Measurements from ENCODE around the gene ABLIM2.

The ABLIM2 gene

DNA sequence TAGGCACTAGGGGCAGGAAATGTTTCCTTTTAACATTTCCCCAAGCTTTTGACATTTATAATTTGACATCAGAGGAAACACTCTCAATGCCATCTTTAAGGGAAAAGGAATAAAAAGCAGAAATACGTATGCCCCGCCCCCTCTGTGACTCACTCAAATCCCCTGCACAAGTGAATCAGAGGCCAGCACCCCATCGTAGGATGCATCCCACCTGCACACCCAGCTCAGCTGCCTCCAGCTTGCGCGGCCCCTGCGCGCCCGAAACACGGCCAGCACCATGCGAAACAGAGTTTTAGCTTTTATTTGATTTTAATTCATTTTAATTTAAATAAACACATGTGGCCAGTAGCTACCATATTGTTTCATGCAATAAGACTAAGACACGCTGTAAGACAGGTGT, 29.5 kb downstream of the ABLIM2 start:
- no peaks in the 10 kb centered on the region for H3K4me1 ChIP-seq
- no peak overlapping the region for H3K4me3 ChIP-seq
- H3K27me3 ChIP-seq (ENCODE audit: low read depth) = peaks cover 12% of the 10 kb centered on the region
- H3K9me3 ChIP-seq = no peaks in the 10 kb centered on the region
- in situ Hi-C loops (cut with MboI; ENCODE audit: low sequenced_read_pairs) = no loop called here
- no peaks in the 10 kb centered on the region for H3K36me3 ChIP-seq (replicated peaks)
- DNase-seq (ENCODE audit: low spot score in 2 of 2) = no peak

DNA sequence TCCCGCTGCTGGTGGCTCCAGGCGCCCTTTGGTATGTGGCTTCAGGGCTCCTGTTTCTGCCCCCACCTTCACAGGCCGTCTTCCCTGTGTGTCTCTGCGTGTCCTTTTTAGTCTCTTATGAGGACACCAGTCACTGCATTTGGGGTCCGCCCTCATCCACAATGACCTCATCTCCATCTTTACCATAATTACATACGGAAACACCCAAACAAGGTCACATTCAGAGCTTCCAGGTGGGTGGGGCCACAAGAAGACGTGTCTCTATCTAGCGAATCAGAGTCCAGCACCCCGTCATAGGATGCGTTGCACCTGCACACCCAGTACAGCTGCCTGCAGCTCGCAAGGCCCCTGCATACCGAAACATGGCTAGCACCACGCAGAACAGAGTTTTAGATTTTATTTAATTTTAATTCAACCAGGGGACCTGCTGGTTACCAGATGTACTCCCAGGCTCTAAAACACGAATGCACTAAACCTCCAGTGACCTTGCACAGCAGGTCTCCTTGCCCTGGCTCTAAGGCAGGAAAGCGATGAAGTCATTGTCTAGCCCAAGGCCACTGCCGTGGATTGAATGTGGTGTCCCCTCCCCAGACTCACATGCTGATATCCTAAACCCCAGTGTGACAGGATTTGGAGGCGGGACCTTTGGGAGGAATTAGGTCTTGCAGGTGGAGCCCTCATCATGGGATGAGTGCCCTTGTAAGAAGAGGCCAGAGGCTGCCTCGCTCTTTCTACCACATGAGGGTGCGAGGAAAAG, 30.3 kb downstream of the ABLIM2 start:
- no peaks in the 10 kb centered on the region for H3K36me3 ChIP-seq (replicated peaks)
- H3K27me3 ChIP-seq (ENCODE audit: low read depth) = peaks cover 17% of the 10 kb centered on the region
- H3K4me1 ChIP-seq = no peaks in the 10 kb centered on the region
- H3K4me3 ChIP-seq = no peak overlapping the region
- DNase-seq (ENCODE audit: low spot score in 2 of 2) = no peak
- in situ Hi-C loops (cut with MboI; ENCODE audit: low sequenced_read_pairs) = no loop called here
- no peaks in the 10 kb centered on the region for H3K9me3 ChIP-seq

DNA sequence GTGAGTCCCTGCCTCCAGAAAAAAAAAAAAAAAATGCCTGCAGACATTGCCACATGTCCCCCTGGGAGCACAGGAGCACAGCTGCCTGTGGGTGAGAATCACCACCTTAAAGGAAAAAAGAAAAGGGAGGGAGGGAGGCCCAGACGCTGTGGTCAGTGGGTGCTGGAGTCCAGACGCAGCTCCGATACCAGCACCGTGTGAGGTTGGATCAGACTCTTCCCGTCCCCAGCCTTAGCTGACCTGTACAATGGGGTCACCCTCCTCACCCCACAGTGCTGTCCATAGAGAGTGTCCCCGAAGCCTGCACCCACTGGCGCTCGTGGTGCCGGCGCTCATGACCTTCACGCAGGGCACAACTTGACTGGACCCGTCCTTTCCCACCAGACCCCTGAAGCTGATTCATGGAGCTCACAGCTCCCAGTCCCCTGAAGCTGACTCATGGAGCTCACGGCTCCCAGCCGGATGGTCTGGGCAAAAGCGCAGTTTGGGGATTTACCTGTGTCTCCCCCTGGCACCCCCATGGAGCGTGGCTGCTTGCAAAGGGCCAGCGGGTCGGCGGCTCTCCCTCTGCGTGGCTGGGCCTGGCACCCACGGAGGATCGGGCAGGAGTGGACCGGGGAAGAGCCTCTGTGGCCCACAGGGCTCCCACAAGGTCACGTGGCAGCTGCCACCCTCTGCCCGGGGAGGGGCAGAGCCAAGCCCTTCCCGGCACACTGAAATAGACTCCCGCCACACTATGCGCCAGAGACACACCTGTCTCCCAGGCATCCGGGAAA, 31.4 kb downstream of the ABLIM2 start:
- no peak overlapping the region for H3K4me3 ChIP-seq
- peaks cover 13% of the 10 kb centered on the region for H3K27me3 ChIP-seq (ENCODE audit: low read depth)
- no peaks in the 10 kb centered on the region for H3K4me1 ChIP-seq
- in situ Hi-C loops (cut with MboI; ENCODE audit: low sequenced_read_pairs) = no loop called here
- H3K9me3 ChIP-seq = no peaks in the 10 kb centered on the region
- no peak for DNase-seq (ENCODE audit: low spot score in 2 of 2)
- H3K36me3 ChIP-seq (replicated peaks) = no peaks in the 10 kb centered on the region

DNA sequence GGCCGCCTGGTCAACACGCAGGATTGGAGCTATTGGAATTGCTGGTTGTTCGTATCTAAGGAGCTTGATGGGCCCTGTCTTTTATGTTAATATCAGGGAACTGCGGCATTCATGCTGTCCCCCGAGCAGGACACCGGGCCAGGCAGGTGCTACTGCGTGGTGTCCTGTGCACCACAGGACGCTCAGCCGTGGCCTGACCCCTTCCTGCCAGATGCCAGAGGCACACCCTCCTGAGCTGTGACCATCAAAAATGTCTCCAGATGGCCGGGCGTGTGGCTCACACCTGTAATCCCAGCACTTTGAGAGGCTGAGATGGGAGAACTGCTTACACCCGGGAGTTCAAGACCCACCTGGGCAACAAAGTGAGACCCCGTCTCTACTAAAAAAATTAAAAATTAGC, 32.1 kb downstream of the ABLIM2 start:
- in situ Hi-C loops (cut with MboI; ENCODE audit: low sequenced_read_pairs) = no loop called here

DNA sequence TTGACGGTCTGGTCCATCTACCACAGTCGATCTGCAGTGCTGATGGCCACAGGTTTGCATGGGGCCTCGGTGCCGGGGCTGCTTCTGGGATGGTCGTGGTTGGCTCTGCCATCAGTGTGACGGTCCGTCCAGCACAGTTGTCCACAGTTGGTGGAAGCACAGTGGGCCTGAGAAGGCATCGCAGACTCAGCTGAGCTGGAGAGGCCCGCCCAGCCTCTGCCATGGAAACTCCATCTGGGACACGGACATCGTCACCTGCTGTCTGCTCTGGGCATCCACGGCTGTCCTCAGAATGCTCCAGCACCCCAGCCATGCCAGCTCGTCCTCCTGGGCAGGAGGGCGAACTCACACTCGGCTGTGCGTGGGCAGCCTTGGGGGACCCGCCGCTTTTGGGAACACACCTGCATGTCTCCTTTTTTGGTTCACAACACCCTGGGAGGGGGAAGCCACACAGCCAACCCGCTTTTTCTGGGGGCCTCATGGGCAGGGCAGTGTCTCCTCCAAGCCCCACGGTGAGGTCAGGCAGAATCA, 33.0 kb downstream of the ABLIM2 start:
- H3K9me3 ChIP-seq = no peaks in the 10 kb centered on the region
- peaks cover 11% of the 10 kb centered on the region for H3K27me3 ChIP-seq (ENCODE audit: low read depth)
- H3K36me3 ChIP-seq (replicated peaks) = no peaks in the 10 kb centered on the region
- no peaks in the 10 kb centered on the region for H3K4me1 ChIP-seq
- DNase-seq (ENCODE audit: low spot score in 2 of 2) = no peak
- in situ Hi-C loops (cut with MboI; ENCODE audit: low sequenced_read_pairs) = no loop called here
- H3K4me3 ChIP-seq = no peak overlapping the region

More for the DNA sequence above, 32.1 kb downstream of the ABLIM2 start:
- H3K4me3 ChIP-seq = no peak overlapping the region
- no peaks in the 10 kb centered on the region for H3K4me1 ChIP-seq
- no peak for DNase-seq (ENCODE audit: low spot score in 2 of 2)
- H3K9me3 ChIP-seq = no peaks in the 10 kb centered on the region
- no peaks in the 10 kb centered on the region for H3K36me3 ChIP-seq (replicated peaks)
- peaks cover 11% of the 10 kb centered on the region for H3K27me3 ChIP-seq (ENCODE audit: low read depth)

DNA sequence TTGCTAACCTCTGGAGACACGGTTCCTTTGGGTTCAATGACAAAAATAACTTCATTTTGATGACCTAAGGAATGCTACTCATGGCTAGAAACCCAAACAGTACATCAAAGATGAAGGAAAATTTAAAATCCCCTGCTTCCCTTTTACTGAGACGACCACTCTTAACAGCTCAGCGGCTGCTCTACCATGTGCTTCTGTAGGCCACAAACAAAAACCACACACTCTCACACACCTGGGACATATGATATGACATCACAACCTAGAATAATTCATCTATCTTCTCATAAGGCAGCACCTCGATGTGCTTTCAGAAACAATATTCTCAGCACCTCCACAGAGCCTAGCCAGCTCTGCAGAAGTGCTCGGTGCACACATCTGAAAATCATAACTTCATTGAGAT, 34.7 kb downstream of the ABLIM2 start:
- in situ Hi-C loops (cut with MboI; ENCODE audit: low sequenced_read_pairs) = no loop called here
- H3K27me3 ChIP-seq (ENCODE audit: low read depth) = peaks cover 14% of the 10 kb centered on the region
- no peaks in the 10 kb centered on the region for H3K4me1 ChIP-seq
- no peak for DNase-seq (ENCODE audit: low spot score in 2 of 2)
- no peaks in the 10 kb centered on the region for H3K36me3 ChIP-seq (replicated peaks)
- no peak overlapping the region for H3K4me3 ChIP-seq
- no peaks in the 10 kb centered on the region for H3K9me3 ChIP-seq

DNA sequence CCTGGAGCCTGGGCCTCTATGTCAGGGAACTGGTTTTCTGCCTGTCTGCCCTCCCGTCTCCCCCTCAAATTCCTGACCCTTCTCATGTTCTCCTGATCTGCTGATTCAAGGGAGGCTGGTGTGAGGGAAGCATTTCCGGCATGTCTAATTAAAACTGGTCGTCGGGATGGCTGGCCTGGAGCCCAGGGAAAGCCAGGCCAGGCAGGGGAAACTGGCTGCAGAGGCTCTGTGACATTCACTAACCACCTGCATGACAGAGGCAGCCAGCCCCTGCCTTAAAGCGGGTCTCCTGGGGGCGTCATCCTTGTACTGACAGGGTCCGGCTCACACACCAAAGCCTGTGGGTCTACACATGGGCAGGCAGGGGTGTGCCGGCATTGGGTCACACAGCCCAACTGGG, 35.2 kb downstream of the ABLIM2 start:
- no peaks in the 10 kb centered on the region for H3K9me3 ChIP-seq
- H3K27me3 ChIP-seq (ENCODE audit: low read depth) = peaks cover 14% of the 10 kb centered on the region
- no peak overlapping the region for H3K4me3 ChIP-seq
- DNase-seq (ENCODE audit: low spot score in 2 of 2) = no peak
- no peaks in the 10 kb centered on the region for H3K36me3 ChIP-seq (replicated peaks)
- H3K4me1 ChIP-seq = no peaks in the 10 kb centered on the region
- in situ Hi-C loops (cut with MboI; ENCODE audit: low sequenced_read_pairs) = no loop called here

DNA sequence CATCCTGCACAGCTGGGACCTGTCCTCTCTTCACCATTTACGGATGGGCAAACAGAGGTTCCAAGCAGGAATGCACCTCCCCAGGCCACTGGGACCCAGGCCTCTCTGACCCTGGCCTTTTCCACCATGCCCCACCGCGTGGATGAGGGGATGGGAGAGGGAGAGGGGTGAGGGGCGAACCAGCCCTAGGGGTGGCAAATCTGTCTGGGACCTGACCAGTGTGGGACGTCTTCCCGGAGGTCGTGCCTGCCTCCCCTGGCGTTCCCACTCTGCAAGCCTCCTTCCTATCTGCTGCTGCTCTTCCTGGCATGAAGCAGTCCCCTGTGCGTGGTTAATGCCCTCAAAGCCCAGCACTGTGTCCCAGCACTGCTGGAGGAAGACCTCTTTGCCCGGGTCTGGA, 35.9 kb downstream of the ABLIM2 start:
- no peaks in the 10 kb centered on the region for H3K4me1 ChIP-seq
- in situ Hi-C loops (cut with MboI; ENCODE audit: low sequenced_read_pairs) = no loop called here
- H3K4me3 ChIP-seq = no peak overlapping the region
- no peaks in the 10 kb centered on the region for H3K36me3 ChIP-seq (replicated peaks)
- peaks cover 14% of the 10 kb centered on the region for H3K27me3 ChIP-seq (ENCODE audit: low read depth)
- no peaks in the 10 kb centered on the region for H3K9me3 ChIP-seq
- no peak for DNase-seq (ENCODE audit: low spot score in 2 of 2)

DNA sequence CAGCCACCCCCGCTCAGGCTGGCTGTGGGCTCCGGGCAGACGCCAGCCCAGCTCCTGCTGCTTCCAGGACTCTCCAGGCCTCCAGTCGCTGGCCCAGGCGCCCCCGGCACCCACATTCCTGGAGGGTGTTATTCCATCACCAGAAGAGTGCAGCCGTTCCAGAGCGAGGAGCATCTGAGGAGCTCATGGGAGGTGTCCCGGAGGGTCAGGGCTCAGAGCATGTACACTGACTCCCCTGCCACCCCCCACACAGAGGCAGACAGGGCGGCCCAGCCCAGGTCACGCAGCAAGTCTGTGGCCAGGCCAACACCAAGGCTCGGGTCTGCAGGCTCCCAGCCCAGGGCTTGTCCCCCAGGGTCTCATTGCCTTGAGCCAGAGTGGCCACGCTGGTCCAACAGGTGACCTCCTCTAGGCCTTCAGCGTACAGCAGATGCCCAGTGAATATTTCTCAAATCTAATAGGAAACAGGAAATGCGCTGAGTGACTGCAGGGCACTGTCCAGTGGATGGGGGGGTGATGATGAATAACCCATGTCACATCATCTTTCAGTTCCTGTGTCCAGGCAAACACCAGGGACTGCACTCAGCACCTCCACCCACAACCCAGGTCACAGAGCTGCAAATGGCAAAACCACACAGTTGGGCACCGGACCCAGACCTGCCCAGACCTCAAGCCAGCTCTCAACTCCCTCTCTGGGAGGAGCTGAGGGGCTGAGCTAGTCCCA, 37.2 kb downstream of the ABLIM2 start:
- in situ Hi-C loops (cut with MboI; ENCODE audit: low sequenced_read_pairs) = no loop called here
- H3K9me3 ChIP-seq = no peaks in the 10 kb centered on the region
- peaks cover 14% of the 10 kb centered on the region for H3K27me3 ChIP-seq (ENCODE audit: low read depth)
- no peaks in the 10 kb centered on the region for H3K36me3 ChIP-seq (replicated peaks)
- H3K4me1 ChIP-seq = no peaks in the 10 kb centered on the region
- no peak for DNase-seq (ENCODE audit: low spot score in 2 of 2)
- H3K4me3 ChIP-seq = no peak overlapping the region

DNA sequence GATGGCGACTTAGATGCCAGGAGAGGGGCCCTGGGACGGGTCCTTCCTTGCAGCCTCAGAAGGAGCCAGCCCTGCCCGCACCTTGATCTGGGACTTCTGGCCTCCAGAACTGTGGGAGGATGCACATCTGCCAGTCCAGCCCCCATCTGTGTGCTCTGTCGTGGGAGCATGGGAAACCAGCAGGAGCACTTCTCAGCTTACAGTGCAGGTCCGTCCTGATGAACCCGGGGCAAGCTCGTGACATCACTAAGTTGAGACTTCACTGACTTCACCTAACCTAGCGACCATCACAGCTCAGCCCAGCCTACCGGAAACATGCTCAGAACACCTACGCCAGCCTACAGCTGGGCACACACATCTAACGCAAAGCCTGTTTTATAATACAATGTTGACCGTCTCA, 38.1 kb downstream of the ABLIM2 start:
- Histone ChIP-seq H3K36me3 (replicated peaks) (no peaks in the 10 kb centered on the region), H3K4me1 (no peaks in the 10 kb centered on the region), H3K4me3 (no peak overlapping the region), H3K27me3 (ENCODE audit: low read depth) (peaks cover 14% of the 10 kb centered on the region), H3K9me3 (no peaks in the 10 kb centered on the region)
- DNase-seq (ENCODE audit: low spot score in 2 of 2) = no peak
- in situ Hi-C loops (cut with MboI; ENCODE audit: low sequenced_read_pairs) = no loop called here

DNA sequence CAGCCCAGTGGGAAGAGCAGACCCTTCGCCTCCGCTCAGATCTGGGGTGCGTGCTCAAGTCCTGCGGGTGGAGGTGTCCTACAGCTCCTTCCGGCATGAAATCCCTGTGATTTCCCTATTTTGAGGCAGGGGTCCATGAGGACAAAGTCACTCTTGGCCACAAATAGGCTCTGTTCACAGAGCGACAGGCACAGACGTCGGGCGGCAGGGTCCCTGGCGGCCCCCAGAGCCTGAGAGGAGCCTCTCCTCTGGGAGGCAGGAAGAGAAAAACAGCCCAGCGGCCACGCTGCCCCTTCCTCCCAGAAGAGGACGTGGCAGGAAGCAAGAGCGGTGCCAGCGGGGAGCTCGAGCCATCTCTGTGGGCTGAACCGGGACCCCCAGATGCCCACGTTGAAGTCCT, 38.7 kb downstream of the ABLIM2 start:
- in situ Hi-C loops (cut with MboI; ENCODE audit: low sequenced_read_pairs) = no loop called here
- Histone ChIP-seq H3K9me3 (no peaks in the 10 kb centered on the region), H3K4me3 (no peak overlapping the region), H3K36me3 (replicated peaks) (no peaks in the 10 kb centered on the region), H3K27me3 (ENCODE audit: low read depth) (peaks cover 11% of the 10 kb centered on the region), H3K4me1 (no peaks in the 10 kb centered on the region)
- DNase-seq (ENCODE audit: low spot score in 2 of 2) = no peak

DNA sequence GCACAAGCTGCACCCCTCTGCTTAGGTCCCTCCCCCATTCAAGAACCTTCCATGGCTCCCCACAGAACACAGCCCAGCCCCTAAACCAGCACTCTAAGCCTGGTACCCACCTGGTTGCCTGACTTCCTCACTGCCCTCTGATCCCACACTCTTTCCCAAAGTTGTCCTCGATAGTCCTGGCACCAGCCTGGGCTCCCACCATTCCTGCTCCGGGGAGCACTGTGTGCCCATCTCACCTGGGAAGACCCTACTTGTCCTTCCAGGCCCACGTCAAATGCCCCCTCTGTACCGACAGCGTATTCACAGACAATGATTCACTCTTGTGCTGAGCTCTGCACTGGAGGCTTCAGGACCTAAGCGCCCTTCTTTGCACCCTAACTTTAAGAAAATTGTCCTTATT, 40.1 kb downstream of the ABLIM2 start:
- no peaks in the 10 kb centered on the region for H3K36me3 ChIP-seq (replicated peaks)
- no peak for DNase-seq (ENCODE audit: low spot score in 2 of 2)
- H3K9me3 ChIP-seq = no peaks in the 10 kb centered on the region
- no peaks in the 10 kb centered on the region for H3K4me1 ChIP-seq
- no peak overlapping the region for H3K4me3 ChIP-seq
- H3K27me3 ChIP-seq (ENCODE audit: low read depth) = peaks cover 5% of the 10 kb centered on the region
- in situ Hi-C loops (cut with MboI; ENCODE audit: low sequenced_read_pairs) = no loop called here

DNA sequence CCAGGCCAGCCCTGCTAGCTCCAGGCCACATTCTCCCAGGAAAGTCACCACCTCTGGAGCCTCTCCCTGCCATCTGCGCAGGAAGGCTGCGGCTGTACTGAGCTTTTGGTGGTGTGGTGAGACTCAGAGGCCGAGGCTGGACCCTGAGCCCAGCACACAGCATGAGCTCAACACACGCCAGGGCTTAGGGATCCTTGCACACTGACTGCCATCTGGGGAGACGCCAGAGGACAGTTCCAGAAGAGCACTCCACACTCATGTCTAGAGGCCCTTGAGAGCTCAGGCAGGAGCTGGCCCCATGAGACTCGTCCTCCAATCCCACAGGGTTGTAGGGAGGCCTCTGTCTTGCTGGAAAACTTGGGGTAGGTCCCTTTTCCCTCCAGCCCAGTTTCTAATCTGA, 40.6 kb downstream of the ABLIM2 start:
- Histone ChIP-seq H3K36me3 (replicated peaks) (no peaks in the 10 kb centered on the region), H3K4me3 (no peak overlapping the region), H3K9me3 (no peaks in the 10 kb centered on the region), H3K4me1 (no peaks in the 10 kb centered on the region), H3K27me3 (ENCODE audit: low read depth) (peaks cover 4% of the 10 kb centered on the region)
- DNase-seq (ENCODE audit: low spot score in 2 of 2) = no peak
- in situ Hi-C loops (cut with MboI; ENCODE audit: low sequenced_read_pairs) = no loop called here

DNA sequence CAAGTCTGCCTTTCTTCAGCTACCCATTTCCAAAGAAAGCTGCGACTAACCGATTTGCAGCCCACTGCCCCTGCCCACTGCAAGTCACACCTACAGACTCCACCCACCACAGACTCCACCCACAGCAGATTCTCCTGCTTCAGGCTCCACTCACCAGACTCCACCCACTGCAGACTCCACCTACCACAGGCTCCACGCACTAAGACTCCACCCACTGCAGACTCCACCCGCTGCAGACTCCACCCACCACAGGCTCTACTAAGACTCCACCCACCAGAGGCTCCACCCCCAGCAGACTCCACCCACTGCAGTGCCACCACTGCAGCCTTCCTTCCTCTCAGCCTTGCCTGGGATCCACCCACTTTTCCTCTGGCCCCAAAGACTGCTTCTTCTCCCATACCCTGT, 41.3 kb downstream of the ABLIM2 start:
- Histone ChIP-seq H3K4me1 (no peaks in the 10 kb centered on the region), H3K4me3 (no peak overlapping the region), H3K27me3 (ENCODE audit: low read depth) (peaks cover 4% of the 10 kb centered on the region; the same call in 1 of the 2 replicates), H3K36me3 (replicated peaks) (no peaks in the 10 kb centered on the region), H3K9me3 (no peaks in the 10 kb centered on the region)
- in situ Hi-C loops (cut with MboI; ENCODE audit: low sequenced_read_pairs) = no loop called here
- peak; percentile 8 to 87 for DNase-seq (ENCODE audit: low spot score in 2 of 2)
